HG02678 (cell line): ENCODE results near the gene LRRC49.

Source experiments
- ATAC-seq: cut with Tn5 transposase; IDR thresholded peaks from one replicate; pipeline ENCODE4 v1.9.1; 2021; ENCODE audit warnings: mild to moderate bottlenecking, moderate library complexity; ENCODE audit not compliant: unreplicated experiment

LRRC49 gene

DNA sequence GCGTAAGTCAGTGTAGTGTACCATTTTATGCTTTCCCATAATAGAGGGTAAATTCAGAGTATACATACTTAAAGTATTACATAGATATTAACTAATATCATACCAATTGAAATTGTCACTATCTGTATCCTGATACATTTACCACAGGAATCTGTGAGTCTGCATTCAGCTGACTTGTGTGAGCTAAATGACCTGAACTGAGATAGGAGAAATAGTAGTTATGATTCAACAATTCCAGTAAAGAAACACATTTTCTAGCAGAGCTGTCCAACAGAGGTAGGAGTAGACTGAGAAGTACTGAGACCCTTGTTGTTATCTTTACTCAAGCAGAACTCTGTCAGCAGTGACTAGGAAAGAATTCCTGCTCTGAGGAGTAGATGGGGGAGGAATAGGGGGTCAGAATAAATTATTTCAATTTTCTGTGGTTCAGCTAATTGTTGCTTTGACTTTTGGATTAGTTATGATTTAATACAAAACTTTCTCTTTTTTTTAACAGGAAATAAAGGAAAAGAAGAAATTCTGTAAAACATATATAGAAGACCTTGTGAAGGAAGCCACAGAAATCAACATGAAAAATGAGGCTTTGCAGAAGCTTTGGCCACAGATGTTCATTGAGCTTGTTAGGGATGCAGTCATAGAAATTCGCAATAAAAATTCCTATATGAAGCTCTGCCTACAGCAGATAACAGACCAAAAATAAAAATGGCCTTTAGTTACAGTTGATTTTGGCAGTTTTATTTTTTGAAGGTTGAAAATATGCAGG, 156.5 kb downstream of the LRRC49 start:
- no peak for ATAC-seq

DNA sequence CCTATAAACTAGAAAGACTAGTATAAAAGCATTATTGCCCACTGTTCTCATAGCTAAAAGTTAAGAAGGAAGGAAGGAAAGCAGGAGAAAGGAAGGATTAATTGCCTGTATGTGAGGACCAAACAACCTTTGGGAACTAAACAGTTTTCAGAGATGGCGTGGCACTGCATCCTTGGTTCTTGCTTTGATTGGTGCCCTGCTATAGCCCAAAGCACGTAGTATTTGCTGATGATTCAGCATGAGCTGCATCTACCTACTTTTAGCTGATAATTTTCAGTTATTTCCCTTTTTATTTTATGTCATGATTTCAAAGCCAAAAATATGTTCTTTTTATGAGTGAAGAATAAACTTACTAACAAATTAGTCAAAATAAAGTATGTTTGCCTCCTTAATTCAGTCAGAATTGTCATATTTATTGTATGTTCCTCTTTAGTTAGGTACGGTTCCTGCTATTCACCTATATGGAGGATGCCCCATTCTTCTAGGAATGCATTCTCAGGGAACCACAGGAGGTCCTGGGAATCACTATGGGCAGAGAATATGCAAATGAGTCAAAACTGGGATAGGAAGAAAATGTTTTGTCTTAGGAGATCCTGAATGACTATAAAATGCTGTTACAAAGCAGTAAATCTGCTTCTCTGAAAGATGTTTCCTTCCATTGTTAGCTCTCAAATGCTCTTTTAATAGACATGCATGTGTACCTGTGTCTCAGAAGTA, 157.2 kb downstream of the LRRC49 start:
- no peak for ATAC-seq

DNA sequence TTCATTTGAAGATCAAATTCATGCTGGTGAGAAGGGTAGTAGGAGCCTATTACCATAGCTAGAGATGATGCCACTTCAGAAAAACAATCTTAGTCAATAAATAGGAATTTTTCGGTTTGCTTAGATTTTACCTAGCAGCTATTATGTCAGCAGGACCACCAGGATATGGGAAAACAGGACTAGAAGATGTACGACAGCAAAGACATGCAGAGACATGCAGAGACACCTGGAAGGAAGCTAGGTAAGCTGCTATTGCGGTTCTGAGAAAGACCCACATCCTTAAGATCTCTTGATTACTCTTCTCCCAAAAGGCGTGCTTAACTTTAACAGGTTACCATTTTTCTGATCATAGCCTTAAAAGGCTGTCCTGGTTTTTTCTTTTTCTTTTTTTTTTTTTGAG, 157.8 kb downstream of the LRRC49 start:
- ATAC-seq = no peak

- no peak for ATAC-seq
Observed at GRCh38 chr15:71051539-71051938, 158.9 kb downstream of the LRRC49 start.

DNA sequence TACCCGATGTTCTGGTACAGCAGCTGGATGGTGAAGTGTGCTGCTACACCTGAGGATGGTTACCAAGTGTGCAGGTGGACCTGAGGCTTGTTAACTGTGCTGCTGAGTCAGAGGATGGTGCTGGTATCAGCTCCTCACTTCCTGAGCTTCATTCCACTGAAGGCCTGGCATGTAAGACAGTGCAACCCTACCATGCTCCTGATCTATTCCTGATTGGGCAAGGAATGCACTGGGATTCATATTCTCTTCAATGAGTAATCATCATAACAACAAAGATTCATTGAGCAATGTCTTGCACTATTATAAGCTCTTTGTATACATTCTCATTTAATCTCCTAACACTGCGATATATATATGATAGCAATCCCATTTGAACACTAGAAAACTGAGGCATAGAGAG, 159.7 kb downstream of the LRRC49 start:
- ATAC-seq = no peak

- ATAC-seq = no peak
Observed at GRCh38 chr15:71054286-71054952, 161.8 kb downstream of the LRRC49 start.

- no peak for ATAC-seq
Observed at GRCh38 chr15:71055461-71055860, 162.8 kb downstream of the LRRC49 start.

- no peak for ATAC-seq
Observed at GRCh38 chr15:71056111-71056510, 163.5 kb downstream of the LRRC49 start.

DNA sequence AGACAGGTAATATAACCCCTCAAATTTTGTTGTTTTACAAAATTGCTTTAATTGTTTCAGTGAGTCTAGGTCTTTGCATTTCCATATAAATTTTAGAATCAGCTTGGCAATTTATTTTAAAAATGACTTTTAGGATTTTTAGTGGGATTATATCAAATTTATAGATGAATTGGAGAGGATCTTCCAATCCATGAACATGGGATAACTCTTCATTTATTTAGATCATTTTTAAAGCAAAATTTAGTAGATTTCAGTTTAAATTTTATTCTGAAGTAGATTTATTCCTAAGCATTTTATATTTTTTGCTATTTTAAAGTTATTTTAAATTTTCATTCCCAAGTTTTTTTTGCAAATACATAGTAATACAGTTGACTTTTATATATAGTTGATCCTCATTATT, 164.5 kb downstream of the LRRC49 start:
- no peak for ATAC-seq

GRCh38 chr15:71057581-71057980, 165.0 kb downstream of the LRRC49 start:
- no peak for ATAC-seq

- no peak for ATAC-seq
Observed at GRCh38 chr15:71060983-71061382, 168.4 kb downstream of the LRRC49 start.

DNA sequence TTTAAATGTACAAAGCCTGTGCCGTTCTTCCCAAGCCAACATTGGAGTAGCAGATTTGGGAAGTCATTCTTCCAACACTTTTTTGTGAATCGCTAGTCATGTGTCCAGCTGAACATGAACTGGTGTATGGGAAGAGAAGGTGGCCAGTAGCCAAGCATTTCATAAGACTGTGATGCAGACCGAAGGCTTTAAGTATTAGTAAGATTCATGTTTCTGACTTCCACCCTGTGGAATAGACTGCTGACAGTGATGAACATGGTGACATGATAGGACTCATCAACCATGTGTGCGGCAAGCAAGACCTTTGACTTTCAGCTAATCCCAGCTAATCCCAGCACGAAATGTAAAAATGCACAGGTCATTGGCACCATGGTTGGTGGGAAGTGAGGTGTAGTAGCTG, 174.4 kb downstream of the LRRC49 start:
- no peak for ATAC-seq

- no peak for ATAC-seq
Observed at GRCh38 chr15:71069693-71070092, 177.1 kb downstream of the LRRC49 start.

- no peak for ATAC-seq
Observed at GRCh38 chr15:71071529-71071928, 178.9 kb downstream of the LRRC49 start.

DNA sequence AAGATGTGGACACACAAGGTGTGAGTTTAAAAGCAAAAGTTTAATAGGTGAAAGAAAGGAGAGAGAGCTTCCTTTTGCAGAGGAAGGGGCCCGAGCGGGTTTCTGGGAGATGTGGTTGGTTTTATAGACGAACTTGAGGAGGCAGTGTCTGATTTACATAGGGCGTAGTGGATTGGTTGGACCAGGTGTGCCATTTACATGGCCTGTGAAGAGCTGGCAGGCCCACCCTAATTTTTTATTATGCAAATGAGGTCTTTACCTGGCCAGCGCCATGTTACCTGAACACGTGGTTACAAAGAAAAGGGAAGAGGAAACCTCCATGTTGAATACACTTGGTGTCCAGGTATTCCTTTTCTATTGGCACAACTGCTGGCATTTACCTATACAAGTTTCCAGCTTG, 179.8 kb downstream of the LRRC49 start:
- ATAC-seq = no peak

GRCh38 chr15:71078506-71079207, 186.0 kb downstream of the LRRC49 start:
- no peak for ATAC-seq

GRCh38 chr15:71079208-71080044, 186.8 kb downstream of the LRRC49 start:
- ATAC-seq = no peak

DNA sequence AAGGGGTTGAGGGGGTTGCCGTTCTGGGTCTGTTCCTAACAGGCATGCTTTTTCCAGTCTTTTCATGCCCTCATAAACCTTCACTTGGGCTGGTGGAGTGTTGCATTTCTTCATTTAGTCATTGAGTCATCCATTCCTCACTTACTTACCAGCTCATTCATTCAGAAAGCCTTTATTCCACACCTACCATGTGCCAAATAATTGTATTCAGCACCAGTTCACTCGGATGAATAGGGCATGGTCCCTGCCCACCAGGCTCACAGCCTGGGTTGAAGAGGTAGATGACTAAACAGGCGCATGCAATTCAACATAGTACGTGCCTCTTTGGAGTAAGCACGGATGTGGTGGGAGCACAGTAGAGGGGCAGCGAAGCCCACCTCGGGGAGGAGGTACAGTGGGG, 187.5 kb downstream of the LRRC49 start:
- ATAC-seq = no peak

DNA sequence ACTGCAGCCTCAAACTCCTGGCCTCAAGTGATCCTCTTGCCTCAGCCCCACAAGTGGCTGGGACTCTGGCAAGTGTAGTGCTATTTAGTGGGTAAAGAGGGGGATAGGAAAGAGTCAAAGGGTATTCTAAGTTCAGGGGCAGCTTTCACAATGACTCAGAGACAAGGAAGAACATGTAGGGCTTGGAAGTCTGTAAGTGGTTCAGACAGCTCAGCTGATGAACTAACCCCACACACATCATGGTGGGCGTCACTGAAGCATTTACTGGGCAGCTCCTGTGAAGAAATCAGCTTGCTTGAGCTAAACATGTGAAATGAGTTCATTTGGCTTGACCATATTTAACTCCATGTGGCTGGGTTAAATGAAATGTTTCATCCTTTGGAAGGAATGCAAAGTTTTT, 188.1 kb downstream of the LRRC49 start:
- no peak for ATAC-seq

- ATAC-seq = no peak
Observed at GRCh38 chr15:71082803-71083202, 190.2 kb downstream of the LRRC49 start.
